ENCODE measurements around the gene BSN. TPM values are rescaled to one million over a fixed set of nuclear protein-coding genes. Genes with fewer than 3 reads are reported as not detected.

The BSN gene
- total RNA-seq, 1 donor from 2014 or later: 0.46 TPM

GRCh38 chr3:49642708-49643145, 88.5 kb downstream of the BSN start:
- no peak for DNase-seq (ENCODE audit: low read depth)
- no peak overlapping the region for H3K4me3 ChIP-seq (ENCODE audit: low read depth, low read length)
- TF ChIP-seq, protein P1, sequence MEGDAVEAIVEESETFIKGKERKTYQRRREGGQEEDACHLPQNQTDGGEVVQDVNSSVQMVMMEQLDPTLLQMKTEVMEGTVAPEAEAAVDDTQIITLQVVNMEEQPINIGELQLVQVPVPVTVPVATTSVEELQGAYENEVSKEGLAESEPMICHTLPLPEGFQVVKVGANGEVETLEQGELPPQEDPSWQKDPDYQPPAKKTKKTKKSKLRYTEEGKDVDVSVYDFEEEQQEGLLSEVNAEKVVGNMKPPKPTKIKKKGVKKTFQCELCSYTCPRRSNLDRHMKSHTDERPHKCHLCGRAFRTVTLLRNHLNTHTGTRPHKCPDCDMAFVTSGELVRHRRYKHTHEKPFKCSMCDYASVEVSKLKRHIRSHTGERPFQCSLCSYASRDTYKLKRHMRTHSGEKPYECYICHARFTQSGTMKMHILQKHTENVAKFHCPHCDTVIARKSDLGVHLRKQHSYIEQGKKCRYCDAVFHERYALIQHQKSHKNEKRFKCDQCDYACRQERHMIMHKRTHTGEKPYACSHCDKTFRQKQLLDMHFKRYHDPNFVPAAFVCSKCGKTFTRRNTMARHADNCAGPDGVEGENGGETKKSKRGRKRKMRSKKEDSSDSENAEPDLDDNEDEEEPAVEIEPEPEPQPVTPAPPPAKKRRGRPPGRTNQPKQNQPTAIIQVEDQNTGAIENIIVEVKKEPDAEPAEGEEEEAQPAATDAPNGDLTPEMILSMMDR (conservative IDR thresholded peaks at IDR 0.05; ENCODE audit: low read depth, low read length): no peak

DNA sequence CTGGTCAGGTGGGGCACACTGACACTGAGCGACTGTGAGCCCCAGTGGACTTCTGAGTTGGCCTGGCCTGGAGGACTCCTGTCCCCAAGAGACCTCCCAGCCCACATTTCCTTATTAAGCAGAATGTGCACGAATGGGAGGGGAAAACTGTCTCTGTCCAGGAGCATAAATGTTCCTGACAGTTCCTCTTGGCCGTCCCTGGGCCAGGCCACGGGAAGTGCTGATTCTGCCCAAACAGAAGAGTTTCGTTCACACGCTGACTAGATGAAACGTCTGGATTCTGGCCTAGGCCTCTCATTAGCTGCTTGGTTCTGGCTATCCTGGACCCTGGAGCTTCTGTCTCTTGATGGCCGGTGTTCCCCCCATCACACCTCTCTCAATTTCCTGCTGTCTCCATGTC, 90.4 kb downstream of the BSN start:
- no peak for DNase-seq (ENCODE audit: low read depth)
- TF ChIP-seq, protein P1 (conservative IDR thresholded peaks at IDR 0.05; ENCODE audit: low read depth, low read length): no peak
- H3K4me3 ChIP-seq (ENCODE audit: low read depth, low read length): no peak overlapping the region

- no peak for DNase-seq (ENCODE audit: low read depth)
- TF ChIP-seq, protein P1 (conservative IDR thresholded peaks at IDR 0.05; ENCODE audit: low read depth, low read length): no peak
- H3K4me3 ChIP-seq (ENCODE audit: low read depth, low read length): no peak overlapping the region
Observed at GRCh38 chr3:49646236-49646635, 92.0 kb downstream of the BSN start.

DNA sequence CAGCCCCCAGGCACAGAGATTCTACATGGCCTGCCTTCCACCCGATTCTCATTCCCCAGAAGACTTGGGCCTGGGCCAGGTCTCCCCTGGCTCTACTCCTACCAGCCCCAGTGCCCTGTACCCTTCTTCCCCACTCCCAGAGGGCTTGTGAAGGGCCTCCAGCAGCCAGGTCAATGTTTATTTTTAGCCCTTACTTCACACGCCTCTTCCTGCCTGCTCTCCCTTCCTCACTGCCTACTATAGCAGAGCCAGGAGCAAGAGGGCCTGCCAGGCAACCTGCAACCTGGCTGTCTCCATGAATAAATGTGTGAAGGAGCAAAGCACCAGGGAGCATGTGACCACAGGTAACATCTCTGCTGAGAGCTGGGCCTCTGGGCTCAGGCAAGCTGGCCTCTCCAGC, 93.5 kb downstream of the BSN start:
- no peak overlapping the region for H3K4me3 ChIP-seq (ENCODE audit: low read depth, low read length)
- TF ChIP-seq, protein P1 (conservative IDR thresholded peaks at IDR 0.05; ENCODE audit: low read depth, low read length): no peak
- DNase-seq (ENCODE audit: low read depth): no peak

DNA sequence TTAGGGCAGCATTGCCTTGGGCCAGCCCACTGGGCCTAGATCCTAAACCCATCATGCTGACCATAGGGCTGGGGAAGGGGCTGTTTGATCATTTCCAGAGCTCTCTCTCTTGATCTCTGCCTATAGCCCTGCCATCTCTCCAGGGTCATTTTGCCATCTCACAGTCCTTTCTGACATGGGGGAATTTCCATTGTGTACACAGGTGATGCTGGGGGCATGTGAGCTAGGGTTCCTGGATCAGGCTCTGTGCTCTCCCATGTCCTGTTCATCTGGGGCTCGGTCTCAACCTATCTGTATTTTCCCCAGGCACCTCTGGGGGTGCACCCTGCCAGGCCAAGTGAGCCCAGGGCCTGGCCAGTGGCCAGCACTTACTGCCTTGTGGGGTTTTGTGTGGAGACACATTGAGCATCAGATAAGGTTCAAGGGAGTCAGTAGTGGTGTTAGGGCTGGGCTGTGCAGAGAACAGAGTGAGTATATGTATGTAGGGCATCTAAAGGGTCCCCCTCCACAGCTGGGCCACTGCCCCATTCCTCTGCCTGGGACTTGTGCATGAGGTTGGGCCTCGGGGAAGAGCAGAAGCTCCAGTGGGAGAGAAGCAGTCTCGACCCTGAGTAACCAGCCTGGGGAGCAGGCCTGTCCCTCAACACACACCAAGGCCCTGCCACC, 94.2 kb downstream of the BSN start:
- no peak for DNase-seq (ENCODE audit: low read depth)
- no peak overlapping the region for H3K4me3 ChIP-seq (ENCODE audit: low read depth, low read length)
- TF ChIP-seq, protein P1 (conservative IDR thresholded peaks at IDR 0.05; ENCODE audit: low read depth, low read length): no peak

DNA sequence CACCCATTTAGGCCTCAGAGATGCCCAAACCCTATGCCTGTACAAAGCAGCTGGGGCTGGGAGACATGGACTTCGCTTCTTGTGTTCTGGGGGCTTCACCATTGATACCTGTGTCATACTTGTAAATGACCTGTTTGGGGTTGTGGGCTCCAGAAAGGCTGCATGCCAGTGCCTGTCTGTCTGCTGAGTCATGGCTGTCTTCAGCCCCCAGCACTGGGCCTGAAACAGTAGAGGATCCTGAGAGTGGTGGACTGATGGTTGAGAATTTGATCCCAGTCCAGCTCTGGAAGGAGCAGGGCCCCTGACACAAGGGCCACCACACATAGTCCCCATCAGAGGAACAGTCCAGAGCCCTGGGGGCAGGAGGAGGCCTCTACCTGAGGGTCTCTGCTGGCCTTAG, 95.3 kb downstream of the BSN start:
- no peak overlapping the region for H3K4me3 ChIP-seq (ENCODE audit: low read depth, low read length)
- DNase-seq (ENCODE audit: low read depth): no peak
- TF ChIP-seq, protein P1 (conservative IDR thresholded peaks at IDR 0.05; ENCODE audit: low read depth, low read length): no peak

DNA sequence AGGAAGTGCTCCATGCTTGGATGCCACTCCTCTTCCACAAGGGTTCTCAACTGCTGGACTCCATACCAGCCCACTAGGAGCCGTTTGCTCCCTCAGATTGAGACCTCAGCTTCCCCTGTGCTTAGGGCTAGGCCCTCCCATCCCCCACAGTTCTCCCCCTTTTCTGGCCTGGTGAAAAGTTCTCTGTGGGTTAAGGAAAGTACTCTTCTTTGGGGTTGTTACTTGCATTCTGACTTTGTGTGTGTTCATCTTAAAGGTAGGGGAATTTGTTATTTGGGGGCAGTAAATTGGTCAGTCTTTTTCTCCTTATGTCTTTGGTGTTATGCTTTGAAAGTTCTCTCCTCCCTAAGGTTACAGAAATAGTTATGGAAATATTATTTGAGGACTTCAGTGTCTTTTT, 95.9 kb downstream of the BSN start:
- no peak overlapping the region for H3K4me3 ChIP-seq (ENCODE audit: low read depth, low read length)
- DNase-seq (ENCODE audit: low read depth): no peak
- TF ChIP-seq, protein P1 (conservative IDR thresholded peaks at IDR 0.05; ENCODE audit: low read depth, low read length): no peak

Data from epithelial cell of proximal tubule (primary cell).